ENCODE results near the gene SPTB.

GRCh38 chr14:64713677-64714076 lies 166.0 kb downstream of the SPTB start:
- TF ChIP-seq FOXK2 (IDR thresholded peaks at IDR 0.05) (no peak), FOXA1 (IDR thresholded peaks at IDR 0.05) (no peak), ELF4 (IDR thresholded peaks at IDR 0.05) (no peak), FOXM1 (IDR thresholded peaks at IDR 0.05; ENCODE audit: borderline replicate concordance) (no peak), SP1 (IDR thresholded peaks at IDR 0.05) (no peak), LEF1 (IDR thresholded peaks at IDR 0.05; ENCODE audit: borderline replicate concordance) (no peak), ZNF384 (IDR thresholded peaks at IDR 0.05) (no peak), ARNT (IDR thresholded peaks at IDR 0.05) (no peak), L3MBTL2 (conservative IDR thresholded peaks at IDR 0.05) (no peak), BHLHE40 (IDR thresholded peaks at IDR 0.05; ENCODE audit: borderline replicate concordance) (no peak), HDGF (IDR thresholded peaks at IDR 0.05; ENCODE audit: borderline replicate concordance) (no peak), SUZ12 (IDR thresholded peaks at IDR 0.05) (no peak), TARDBP (IDR thresholded peaks at IDR 0.05) (no peak)
